ENCODE measurements around the gene SELENOV.
"Not testable (repeated sequence)": the region's sequence is repeated elsewhere in the genome, so short reads cannot be mapped to it uniquely, and the experiment has no call there.

Gene SELENOV

DNA sequence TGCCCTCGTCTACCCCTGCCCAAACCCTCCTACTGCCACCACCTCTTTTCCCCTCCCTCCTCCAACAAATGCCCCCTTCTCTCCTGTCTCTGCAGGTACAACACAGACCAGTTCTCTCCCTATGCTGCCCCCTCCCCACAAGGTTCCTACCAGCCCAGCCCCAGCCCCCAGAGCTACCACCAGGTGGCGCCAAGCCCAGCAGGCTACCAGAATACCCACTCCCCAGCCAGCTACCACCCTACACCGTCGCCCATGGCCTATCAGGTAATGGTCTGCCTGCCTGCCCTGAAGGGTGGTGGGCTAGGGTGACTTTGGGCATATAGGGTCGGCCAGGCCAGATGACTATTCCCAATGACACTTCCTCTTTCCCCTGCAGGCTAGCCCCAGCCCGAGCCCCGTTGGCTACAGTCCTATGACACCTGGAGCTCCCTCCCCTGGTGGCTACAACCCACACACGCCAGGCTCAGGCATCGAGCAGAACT is 40.8 kb upstream of the SELENOV start:
- Histone ChIP-seq H3K27me3 (ENCODE audit: control insufficient read depth in 2 of 2, insufficient read depth in 2 of 2, low read length in 2 of 2) (no peaks in the 10 kb centered on the region), H3K4me3 (ENCODE audit: low read length in 2 of 2) (no peak overlapping the region), H3K9ac (ENCODE audit: low read depth in 1 of 2, low read length in 2 of 2) (no peak overlapping the region), H3K27ac (ENCODE audit: low read depth in 2 of 2, low read length in 2 of 2) (no peak overlapping the region), H3K36me3 (ENCODE audit: control insufficient read depth in 2 of 2, insufficient read depth in 2 of 2, low read length in 2 of 2) (peaks cover 61 to 68% of the 10 kb centered on the region in 2 donors), H3K9me3 (ENCODE audit: control insufficient read depth in 2 of 2, low read length in 2 of 2) (no peaks in the 10 kb centered on the region), H3K4me1 (ENCODE audit: control insufficient read depth in 2 of 2, insufficient read depth in 2 of 2, low read length in 2 of 2) (no peaks in the 10 kb centered on the region)

DNA sequence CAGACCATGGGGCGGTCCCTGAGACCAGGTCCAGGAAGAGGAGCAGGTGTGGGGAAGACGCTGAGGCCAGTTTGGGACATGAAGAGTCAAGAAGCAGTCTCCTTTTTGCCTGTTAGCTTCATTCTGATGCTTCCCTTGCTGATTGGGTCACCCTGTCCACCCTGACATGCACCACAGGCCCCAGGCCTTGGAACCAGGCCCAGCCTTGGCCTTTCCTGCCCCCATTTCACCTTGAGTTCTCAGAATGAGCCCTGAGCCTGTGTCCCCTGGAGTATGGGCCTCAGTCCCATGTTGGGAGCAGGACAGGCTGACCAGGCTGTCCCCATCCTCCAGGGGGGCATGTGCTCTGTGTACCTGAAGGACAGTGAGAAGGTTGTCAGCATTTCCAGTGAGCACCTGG is 39.2 kb upstream of the SELENOV start:
- peaks cover 45 to 52% of the 10 kb centered on the region in 2 donors for H3K36me3 ChIP-seq (ENCODE audit: control insufficient read depth in 2 of 2, insufficient read depth in 2 of 2, low read length in 2 of 2)
- no peak overlapping the region for H3K27ac ChIP-seq (ENCODE audit: low read depth in 2 of 2, low read length in 2 of 2)
- no peaks in the 10 kb centered on the region for H3K9me3 ChIP-seq (ENCODE audit: control insufficient read depth in 2 of 2, low read length in 2 of 2)

GRCh38 chr19:39479319-39479801 is 35.6 kb upstream of the SELENOV start:
- H3K27me3 ChIP-seq (ENCODE audit: control insufficient read depth in 2 of 2, insufficient read depth in 2 of 2, low read length in 2 of 2); H3K27ac ChIP-seq (ENCODE audit: low read depth in 2 of 2, low read length in 2 of 2): not testable (repeated sequence)
- peaks cover 14 to 19% of the 10 kb centered on the region in 2 donors for H3K36me3 ChIP-seq (ENCODE audit: control insufficient read depth in 2 of 2, insufficient read depth in 2 of 2, low read length in 2 of 2)

More for the DNA sequence above, 39.2 kb upstream of the SELENOV start:
- Histone ChIP-seq H3K27me3 (ENCODE audit: control insufficient read depth in 2 of 2, insufficient read depth in 2 of 2, low read length in 2 of 2) (no peaks in the 10 kb centered on the region), H3K9ac (ENCODE audit: low read depth in 1 of 2, low read length in 2 of 2) (no peak overlapping the region), H3K4me1 (ENCODE audit: control insufficient read depth in 2 of 2, insufficient read depth in 2 of 2, low read length in 2 of 2) (peaks cover 3 to 4% of the 10 kb centered on the region in 2 donors), H3K4me3 (ENCODE audit: low read length in 2 of 2) (no peak overlapping the region)

DNA sequence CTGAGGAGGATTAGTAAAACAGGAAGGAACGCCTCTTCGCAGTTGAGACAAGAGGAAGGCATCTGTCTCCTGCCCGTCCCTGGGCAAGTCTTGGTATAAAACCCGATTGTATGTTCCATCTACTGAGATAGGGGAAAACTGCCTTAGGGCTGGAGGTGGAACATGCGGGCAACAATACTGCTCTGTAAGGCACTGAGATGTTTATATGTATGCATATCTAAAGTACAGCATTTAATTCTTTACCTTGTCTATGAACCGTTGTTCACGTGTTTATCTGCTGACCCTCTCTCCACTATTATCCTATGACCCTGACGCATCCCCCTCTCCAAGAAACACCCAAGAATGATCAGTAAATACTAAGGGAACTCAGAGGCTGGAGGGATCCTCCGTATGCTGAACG is 35.0 kb upstream of the SELENOV start:
- H3K4me3 ChIP-seq (ENCODE audit: low read length in 2 of 2), result peak overlapping the region; percentile 96 to 98
- H3K9me3 ChIP-seq (ENCODE audit: control insufficient read depth in 2 of 2, low read length in 2 of 2), result no peaks in the 10 kb centered on the region
- peaks cover 13 to 14% of the 10 kb centered on the region in 2 donors for H3K4me1 ChIP-seq (ENCODE audit: control insufficient read depth in 2 of 2, insufficient read depth in 2 of 2, low read length in 2 of 2)
- peaks cover 8 to 13% of the 10 kb centered on the region in 2 donors for H3K36me3 ChIP-seq (ENCODE audit: control insufficient read depth in 2 of 2, insufficient read depth in 2 of 2, low read length in 2 of 2)
- H3K27me3 ChIP-seq (ENCODE audit: control insufficient read depth in 2 of 2, insufficient read depth in 2 of 2, low read length in 2 of 2), result no peaks in the 10 kb centered on the region
- peak overlapping the region in 1 of 2 donors; percentile 87 for H3K9ac ChIP-seq (ENCODE audit: low read depth in 1 of 2, low read length in 2 of 2)
- peak overlapping the region; percentile 73 to 74 for H3K27ac ChIP-seq (ENCODE audit: low read depth in 2 of 2, low read length in 2 of 2)

More at GRCh38 chr19:39479319-39479801, 35.6 kb upstream of the SELENOV start:
- not testable (repeated sequence) for H3K9ac ChIP-seq (ENCODE audit: low read depth in 1 of 2, low read length in 2 of 2); H3K9me3 ChIP-seq (ENCODE audit: control insufficient read depth in 2 of 2, low read length in 2 of 2); H3K4me3 ChIP-seq (ENCODE audit: low read length in 2 of 2)
- peaks cover 13 to 14% of the 10 kb centered on the region in 2 donors for H3K4me1 ChIP-seq (ENCODE audit: control insufficient read depth in 2 of 2, insufficient read depth in 2 of 2, low read length in 2 of 2)

- Histone ChIP-seq H3K4me3 (ENCODE audit: low read length in 2 of 2) (peak within 1 kb of the TSS; percentile 96 to 98), H3K27ac (ENCODE audit: low read depth in 2 of 2, low read length in 2 of 2) (peak within 1 kb of the TSS; percentile 73 to 74), H3K9ac (ENCODE audit: low read depth in 1 of 2, low read length in 2 of 2) (peak within 1 kb of the TSS; percentile 87 to 95)
Observed at GRCh38 chr19:39480337-39481228, 34.4 kb upstream of the SELENOV start, which contains the start of gene TIMM50. Gene TIMM50, plus strand, starts transcription at chr19:39480838. Its CDS starts 16 bp downstream, at chr19:39480854.

GRCh38 chr19:39481229-39481545 is 33.8 kb upstream of the SELENOV start:
- peak overlapping the region in 1 of 2 donors; percentile 74 for H3K27ac ChIP-seq (ENCODE audit: low read depth in 2 of 2, low read length in 2 of 2)
- peak overlapping the region; percentile 96 to 98 for H3K4me3 ChIP-seq (ENCODE audit: low read length in 2 of 2)
- H3K36me3 ChIP-seq (ENCODE audit: control insufficient read depth in 2 of 2, insufficient read depth in 2 of 2, low read length in 2 of 2), result peaks cover 3 to 13% of the 10 kb centered on the region in 2 donors
- no peaks in the 10 kb centered on the region for H3K27me3 ChIP-seq (ENCODE audit: control insufficient read depth in 2 of 2, insufficient read depth in 2 of 2, low read length in 2 of 2)
- H3K9me3 ChIP-seq (ENCODE audit: control insufficient read depth in 2 of 2, low read length in 2 of 2), result no peaks in the 10 kb centered on the region
- H3K9ac ChIP-seq (ENCODE audit: low read depth in 1 of 2, low read length in 2 of 2), result peak overlapping the region; percentile 87 to 95
- H3K4me1 ChIP-seq (ENCODE audit: control insufficient read depth in 2 of 2, insufficient read depth in 2 of 2, low read length in 2 of 2), result peaks cover 13 to 14% of the 10 kb centered on the region in 2 donors

More at GRCh38 chr19:39480337-39481228, 34.4 kb upstream of the SELENOV start, which contains the start of gene TIMM50:
- H3K9me3 ChIP-seq (ENCODE audit: control insufficient read depth in 2 of 2, low read length in 2 of 2), result no peaks in the 10 kb centered on the region
- H3K36me3 ChIP-seq (ENCODE audit: control insufficient read depth in 2 of 2, insufficient read depth in 2 of 2, low read length in 2 of 2), result peaks cover 8 to 15% of the 10 kb centered on the region in 2 donors
- H3K4me1 ChIP-seq (ENCODE audit: control insufficient read depth in 2 of 2, insufficient read depth in 2 of 2, low read length in 2 of 2), result peaks cover 13 to 14% of the 10 kb centered on the region in 2 donors
- H3K27me3 ChIP-seq (ENCODE audit: control insufficient read depth in 2 of 2, insufficient read depth in 2 of 2, low read length in 2 of 2), result no peaks in the 10 kb centered on the region

- Histone ChIP-seq H3K27ac (ENCODE audit: low read depth in 2 of 2, low read length in 2 of 2) (no peak overlapping the region), H3K36me3 (ENCODE audit: control insufficient read depth in 2 of 2, insufficient read depth in 2 of 2, low read length in 2 of 2) (peaks cover 3 to 14% of the 10 kb centered on the region in 2 donors)
Observed at GRCh38 chr19:39481676-39482075, 33.3 kb upstream of the SELENOV start.

GRCh38 chr19:39483141-39483540 is 31.8 kb upstream of the SELENOV start:
- H3K9ac ChIP-seq (ENCODE audit: low read depth in 1 of 2, low read length in 2 of 2), result no peak overlapping the region
- H3K4me3 ChIP-seq (ENCODE audit: low read length in 2 of 2), result no peak overlapping the region
- H3K27me3 ChIP-seq (ENCODE audit: control insufficient read depth in 2 of 2, insufficient read depth in 2 of 2, low read length in 2 of 2), result no peaks in the 10 kb centered on the region
- H3K36me3 ChIP-seq (ENCODE audit: control insufficient read depth in 2 of 2, insufficient read depth in 2 of 2, low read length in 2 of 2), result peaks cover 7 to 20% of the 10 kb centered on the region in 2 donors
- no peaks in the 10 kb centered on the region for H3K9me3 ChIP-seq (ENCODE audit: control insufficient read depth in 2 of 2, low read length in 2 of 2)
- peaks cover 13 to 14% of the 10 kb centered on the region in 2 donors for H3K4me1 ChIP-seq (ENCODE audit: control insufficient read depth in 2 of 2, insufficient read depth in 2 of 2, low read length in 2 of 2)
- H3K27ac ChIP-seq (ENCODE audit: low read depth in 2 of 2, low read length in 2 of 2), result no peak overlapping the region

More at GRCh38 chr19:39481676-39482075, 33.3 kb upstream of the SELENOV start:
- H3K27me3 ChIP-seq (ENCODE audit: control insufficient read depth in 2 of 2, insufficient read depth in 2 of 2, low read length in 2 of 2), result no peaks in the 10 kb centered on the region
- peak overlapping the region; percentile 96 to 98 for H3K4me3 ChIP-seq (ENCODE audit: low read length in 2 of 2)
- H3K4me1 ChIP-seq (ENCODE audit: control insufficient read depth in 2 of 2, insufficient read depth in 2 of 2, low read length in 2 of 2), result peaks cover 13 to 14% of the 10 kb centered on the region in 2 donors
- peak overlapping the region; percentile 87 to 95 for H3K9ac ChIP-seq (ENCODE audit: low read depth in 1 of 2, low read length in 2 of 2)
- no peaks in the 10 kb centered on the region for H3K9me3 ChIP-seq (ENCODE audit: control insufficient read depth in 2 of 2, low read length in 2 of 2)

DNA sequence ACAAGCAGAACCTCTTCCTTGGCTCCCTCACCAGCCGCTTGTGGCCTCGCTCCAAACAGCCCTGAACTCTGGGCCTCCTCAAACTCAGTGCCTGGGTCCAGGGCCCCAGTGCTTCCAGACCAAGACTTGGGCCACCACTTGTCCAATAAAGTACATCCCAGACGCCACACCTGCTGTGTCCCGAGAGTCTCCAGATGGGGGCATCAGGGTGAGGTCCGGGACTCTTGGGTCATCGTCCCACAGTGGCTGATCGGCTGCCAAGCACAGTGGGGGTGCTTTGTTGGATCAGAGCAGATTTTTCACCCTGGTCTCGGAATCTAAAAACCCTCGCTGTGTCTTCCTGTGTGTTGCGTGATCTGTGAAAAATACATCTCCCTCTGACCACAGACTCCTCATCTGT is 25.2 kb upstream of the SELENOV start:
- H3K9ac ChIP-seq (ENCODE audit: low read depth in 1 of 2, low read length in 2 of 2), result no peak overlapping the region
- H3K9me3 ChIP-seq (ENCODE audit: control insufficient read depth in 2 of 2, low read length in 2 of 2), result no peaks in the 10 kb centered on the region
- no peaks in the 10 kb centered on the region for H3K4me1 ChIP-seq (ENCODE audit: control insufficient read depth in 2 of 2, insufficient read depth in 2 of 2, low read length in 2 of 2)
- no peak overlapping the region for H3K27ac ChIP-seq (ENCODE audit: low read depth in 2 of 2, low read length in 2 of 2)
- no peaks in the 10 kb centered on the region for H3K27me3 ChIP-seq (ENCODE audit: control insufficient read depth in 2 of 2, insufficient read depth in 2 of 2, low read length in 2 of 2)
- H3K4me3 ChIP-seq (ENCODE audit: low read length in 2 of 2), result no peak overlapping the region
- H3K36me3 ChIP-seq (ENCODE audit: control insufficient read depth in 2 of 2, insufficient read depth in 2 of 2, low read length in 2 of 2), result peaks cover 19 to 43% of the 10 kb centered on the region in 2 donors

DNA sequence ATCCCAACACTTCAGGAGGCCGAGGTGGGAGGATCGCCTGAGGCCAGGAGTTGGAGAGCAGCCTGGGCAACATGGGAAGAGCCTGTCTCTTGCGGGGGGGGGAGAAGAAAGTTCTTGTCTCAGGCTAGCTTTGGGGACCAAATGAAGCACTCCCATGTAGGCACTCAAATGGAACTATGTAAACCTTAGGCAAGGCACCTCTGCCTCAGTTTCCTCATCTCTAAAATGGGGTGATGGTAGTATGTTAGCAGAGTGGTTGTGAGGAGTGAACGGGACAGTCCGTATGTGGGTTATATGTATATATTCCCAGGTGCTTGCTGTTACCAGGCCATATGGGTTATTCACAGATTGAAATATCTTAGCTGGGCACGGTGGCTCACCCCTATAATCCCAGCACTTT is 22.7 kb upstream of the SELENOV start:
- Histone ChIP-seq H3K27me3 (ENCODE audit: control insufficient read depth in 2 of 2, insufficient read depth in 2 of 2, low read length in 2 of 2) (peaks cover 0 to 3% of the 10 kb centered on the region in 2 donors), H3K36me3 (ENCODE audit: control insufficient read depth in 2 of 2, insufficient read depth in 2 of 2, low read length in 2 of 2) (peaks cover 16 to 28% of the 10 kb centered on the region in 2 donors), H3K9ac (ENCODE audit: low read depth in 1 of 2, low read length in 2 of 2) (no peak overlapping the region), H3K27ac (ENCODE audit: low read depth in 2 of 2, low read length in 2 of 2) (no peak overlapping the region), H3K4me1 (ENCODE audit: control insufficient read depth in 2 of 2, insufficient read depth in 2 of 2, low read length in 2 of 2) (no peaks in the 10 kb centered on the region), H3K9me3 (ENCODE audit: control insufficient read depth in 2 of 2, low read length in 2 of 2) (no peaks in the 10 kb centered on the region), H3K4me3 (ENCODE audit: low read length in 2 of 2) (no peak overlapping the region)
